HG03280 (cell line): ENCODE measurements around the gene ARRDC1.
"Not testable (repeated sequence)": the region's sequence is repeated elsewhere in the genome, so short reads cannot be mapped to it uniquely, and the experiment has no call there.

Experiments used
- ATAC-seq: cut with Tn5 transposase; IDR thresholded peaks from one replicate; pipeline ENCODE4 v1.9.1; 2021; ENCODE audit warnings: mild to moderate bottlenecking, moderate library complexity; ENCODE audit not compliant: unreplicated experiment

The ARRDC1 gene

GRCh38 chr9:137583347-137583746 lies 22.1 kb upstream of the ARRDC1 start:
- no peak for ATAC-seq

- ATAC-seq = no peak
These were observed 21.5 kb upstream of the ARRDC1 start for GRCh38 chr9:137583957-137584356.

GRCh38 chr9:137586854-137587253 lies 18.6 kb upstream of the ARRDC1 start:
- ATAC-seq = no peak

- no peak for ATAC-seq
These were observed 17.2 kb upstream of the ARRDC1 start for GRCh38 chr9:137588311-137588710.

- no peak for ATAC-seq
These were observed 16.6 kb upstream of the ARRDC1 start for GRCh38 chr9:137588891-137589290.

- peak; percentile 29 for ATAC-seq
These were observed 15.9 kb upstream of the ARRDC1 start for GRCh38 chr9:137589441-137590122.

GRCh38 chr9:137590123-137590468 lies 15.4 kb upstream of the ARRDC1 start:
- ATAC-seq = no peak

- ATAC-seq = peak; percentile 93
These were observed 14.8 kb upstream of the ARRDC1 start, which contains the start of gene ZMYND19 for GRCh38 chr9:137590469-137591383. TSS of gene ZMYND19 (minus strand) at chr9:137590512. CDS start at chr9:137590263, 249 bp downstream.

- no peak for ATAC-seq
These were observed 12.7 kb upstream of the ARRDC1 start for GRCh38 chr9:137592767-137593166.

GRCh38 chr9:137593176-137593575 lies 12.3 kb upstream of the ARRDC1 start:
- ATAC-seq = no peak

- not testable (repeated sequence) for ATAC-seq
These were observed 8.9 kb upstream of the ARRDC1 start for GRCh38 chr9:137596577-137596976.

- ATAC-seq = no peak
These were observed 6.5 kb upstream of the ARRDC1 start for GRCh38 chr9:137598943-137599342.

- ATAC-seq = no peak
These were observed 2.8 kb upstream of the ARRDC1 start for GRCh38 chr9:137602661-137603060.

GRCh38 chr9:137603879-137604278 lies 1.6 kb upstream of the ARRDC1 start:
- no peak for ATAC-seq

- no peak for ATAC-seq
These were observed 970 bp upstream of the ARRDC1 start for GRCh38 chr9:137604345-137605086.

- peak; percentile 6 for ATAC-seq
These were observed 627 bp downstream of the ARRDC1 start for GRCh38 chr9:137606005-137606621.

- no peak for ATAC-seq
These were observed 1.2 kb downstream of the ARRDC1 start for GRCh38 chr9:137606734-137607138.

GRCh38 chr9:137607141-137607857 lies 1.8 kb downstream of the ARRDC1 start:
- no peak for ATAC-seq

GRCh38 chr9:137610944-137611343 lies 5.5 kb downstream of the ARRDC1 start:
- ATAC-seq = no peak
